Measurements from ENCODE around the gene CCDC187. TPM values are rescaled to one million over a fixed set of nuclear protein-coding genes. Genes with fewer than 3 reads are reported as not detected.

The CCDC187 gene
- total and polyA plus RNA-seq, 2 of the 8 experiments (the other 6 are each of a cell fraction or from before 2014, with no cell fraction given): 0.02 TPM; not detected in 1

DNA sequence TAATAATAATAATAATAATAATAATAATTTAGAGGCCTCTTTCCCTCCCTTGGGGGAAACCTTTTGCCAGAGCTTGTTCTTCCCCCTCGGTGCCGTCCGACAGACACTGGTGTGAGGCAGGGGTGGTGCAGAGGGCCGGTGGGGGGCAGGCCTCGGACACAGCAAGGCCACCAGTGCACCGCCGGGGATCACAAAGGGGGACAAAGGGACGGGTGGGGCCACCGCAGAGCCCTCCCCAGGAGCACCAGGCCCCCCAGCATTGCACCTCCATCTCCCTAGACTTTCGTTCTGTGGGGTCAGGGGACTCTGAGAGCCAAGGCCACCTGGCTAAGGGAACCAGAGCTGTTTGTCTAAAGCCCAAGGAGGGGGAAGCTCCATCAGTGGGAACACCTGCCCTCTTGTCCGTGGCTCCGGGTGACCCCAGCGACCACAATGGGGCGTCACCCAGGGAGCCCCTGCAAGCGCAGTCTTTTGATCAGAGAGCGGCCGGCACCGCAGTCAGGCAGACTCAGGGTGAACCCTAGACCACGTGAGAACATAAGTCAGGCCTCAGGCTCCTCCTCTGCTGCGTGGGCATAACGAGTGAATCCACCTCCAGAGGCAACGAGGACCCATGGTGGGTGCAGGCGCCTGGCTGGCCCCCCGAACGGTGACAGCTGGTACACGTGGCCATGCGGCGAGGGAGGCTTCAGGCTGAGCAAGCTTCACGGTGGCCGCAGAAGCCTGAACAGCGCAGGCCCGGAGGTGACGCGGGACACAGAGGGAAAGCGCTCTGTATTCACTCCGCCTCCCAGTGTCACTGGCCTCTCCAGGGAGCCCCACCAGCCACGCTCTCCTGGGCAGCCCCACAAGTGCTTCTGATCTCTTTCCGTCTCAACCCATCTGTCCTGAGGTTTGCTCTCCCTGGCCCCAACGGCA, 46.3 kb downstream of the CCDC187 start:
- H3K36me3 ChIP-seq (ENCODE audit: control insufficient read depth in 2 of 4, insufficient read depth in 4 of 4, low read length in 3 of 4): no peaks in the 10 kb centered on the region
- H2BK120ac ChIP-seq (replicated peaks; ENCODE audit: low read depth, low read length): no peak overlapping the region
- no peak overlapping the region for H3K4me2 ChIP-seq (ENCODE audit: insufficient read depth in 1 of 2, low read depth in 2 of 2, low read length in 2 of 2)
- H4K20me1 ChIP-seq (replicated peaks in 1 of 2; ENCODE audit: control insufficient read depth in 1 of 2, insufficient read depth in 2 of 2, low read length in 2 of 2): no peaks in the 10 kb centered on the region
- ChIA-PET CTCF (ENCODE audit: partially characterized antibody) (interaction anchor here (0.7 to 1.8 kb wide), 7 partner anchors 10 to 1063 kb away, joined by 3 to 8 read pairs (median 3); no protein-coding TSS in a partner anchor), POLR2A (ENCODE audit: partially characterized antibody) (interaction anchor here (0.5 to 1.0 kb wide), 3 partner anchors 48 to 160 kb away, joined by 3 read pairs; no protein-coding TSS in a partner anchor)
- H4K91ac ChIP-seq (replicated peaks; ENCODE audit: insufficient read length, low read length): no peak overlapping the region
- no peak overlapping the region for H3K4ac ChIP-seq (replicated peaks; ENCODE audit: insufficient read length, low read depth, low read length)
- no peaks in the 10 kb centered on the region for H3K23me2 ChIP-seq (ENCODE audit: low read depth, low read length)
- no peak overlapping the region for H3K9ac ChIP-seq (replicated peaks in 1 of 4; ENCODE audit: extremely low read depth in 1 of 4, low read depth in 3 of 4, low read length in 3 of 4)
- H4K5ac ChIP-seq (ENCODE audit: insufficient read length, low read depth, low read length): no peak overlapping the region
- DNase-seq (ENCODE audit: low read depth in 1 of 2, low spot score in 2 of 2): no peak
- FAIRE-seq: no peak
- H3K79me2 ChIP-seq (ENCODE audit: control insufficient read depth in 1 of 2, insufficient read depth in 2 of 2, low read length in 2 of 2): no peaks in the 10 kb centered on the region
- H3K4me1 ChIP-seq (replicated peaks in 1 of 4; ENCODE audit: control insufficient read depth in 3 of 4, insufficient read depth in 4 of 4, low read length in 3 of 4): peaks cover 0 to 4% (median under 1%) of the 10 kb centered on the region in 4 experiments; a peak in 2 of 7 replicates
- H2AK5ac ChIP-seq (ENCODE audit: low read depth, low read length): no peak overlapping the region
- H3K18ac ChIP-seq (ENCODE audit: extremely low read depth, low read length): no peak overlapping the region
- H3K79me1 ChIP-seq (ENCODE audit: low read depth, low read length): no peaks in the 10 kb centered on the region
- 88% methylated on average over 36 of the region's 39 CpGs; no CpG with 5 or more reads in 1 of the 2 experiments for WGBS, 2 experiments (ENCODE audit: extremely low coverage in 1 of 2, insufficient coverage in 1 of 2, insufficient read length in 1 of 2, insufficient replicate concordance in 2 of 2, low coverage in 1 of 2, low lambda C conversion rate in 2 of 2, missing lambda C conversion rate in 1 of 2)
- no peak overlapping the region for H2AFZ ChIP-seq (ENCODE audit: low read length)
- no peak overlapping the region for H3K4me3 ChIP-seq (ENCODE audit: extremely low read depth in 1 of 4, insufficient read depth in 2 of 4, low read depth in 3 of 4, low read length in 4 of 4)
- no peak overlapping the region for H2BK20ac ChIP-seq (ENCODE audit: low read length)
- no peak overlapping the region for H3K14ac ChIP-seq (ENCODE audit: insufficient read length)
- H4K8ac ChIP-seq (ENCODE audit: extremely low read depth, insufficient read depth, low read length): no peak overlapping the region; the same call in 1 of the 2 replicates
- H3K56ac ChIP-seq (replicated peaks; ENCODE audit: insufficient read length, low read depth, low read length): no peak overlapping the region
- no peak overlapping the region for H3K27ac ChIP-seq (ENCODE audit: low read depth, low read length)
- H3K9me3 ChIP-seq (ENCODE audit: insufficient read depth in 2 of 2, low read depth in 1 of 2, low read length in 1 of 2): no peaks in the 10 kb centered on the region
- H2BK12ac ChIP-seq (ENCODE audit: low read depth, low read length): no peak overlapping the region
- H2BK15ac ChIP-seq (ENCODE audit: low read length): no peak overlapping the region
- no peak overlapping the region for H3K23ac ChIP-seq (ENCODE audit: insufficient read length)
- no peak overlapping the region for H2BK5ac ChIP-seq (ENCODE audit: low read depth, low read length)
- no peaks in the 10 kb centered on the region for H3K27me3 ChIP-seq (replicated peaks in 1 of 4; ENCODE audit: control insufficient read depth in 3 of 4, extremely low read depth in 1 of 4, insufficient read depth in 3 of 4, low read length in 3 of 4)
- TF ChIP-seq ZNF274 (IDR thresholded peaks at IDR 0.05; ENCODE audit: borderline replicate concordance, extremely low read depth, low read length) (no peak), RBBP5 (IDR thresholded peaks at IDR 0.05; ENCODE audit: borderline replicate concordance, low read depth, low read length) (no peak), JUND (IDR thresholded peaks at IDR 0.05; ENCODE audit: low read length) (no peak), EP300 (IDR thresholded peaks at IDR 0.05; ENCODE audit: borderline replicate concordance in 1 of 2, low read depth in 2 of 2, low read length in 2 of 2) (no peak), YY1 (IDR thresholded peaks at IDR 0.05; ENCODE audit: low read depth, low read length) (no peak), BCL11A (IDR thresholded peaks at IDR 0.05; ENCODE audit: low read depth in 2 of 2, low read length in 2 of 2) (no peak), NRF1 (IDR thresholded peaks at IDR 0.05; ENCODE audit: low read depth, low read length) (no peak), TAF1 (IDR thresholded peaks at IDR 0.05; ENCODE audit: low read depth, low read length) (no peak), GABPA (IDR thresholded peaks at IDR 0.05; ENCODE audit: borderline replicate concordance, insufficient read depth, low read length) (no peak)
- TF ChIP-seq, protein P1, sequence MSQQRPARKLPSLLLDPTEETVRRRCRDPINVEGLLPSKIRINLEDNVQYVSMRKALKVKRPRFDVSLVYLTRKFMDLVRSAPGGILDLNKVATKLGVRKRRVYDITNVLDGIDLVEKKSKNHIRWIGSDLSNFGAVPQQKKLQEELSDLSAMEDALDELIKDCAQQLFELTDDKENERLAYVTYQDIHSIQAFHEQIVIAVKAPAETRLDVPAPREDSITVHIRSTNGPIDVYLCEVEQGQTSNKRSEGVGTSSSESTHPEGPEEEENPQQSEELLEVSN (IDR thresholded peaks at IDR 0.05): no peak
- TF ChIP-seq, protein P2, sequence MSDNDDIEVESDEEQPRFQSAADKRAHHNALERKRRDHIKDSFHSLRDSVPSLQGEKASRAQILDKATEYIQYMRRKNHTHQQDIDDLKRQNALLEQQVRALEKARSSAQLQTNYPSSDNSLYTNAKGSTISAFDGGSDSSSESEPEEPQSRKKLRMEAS (IDR thresholded peaks at IDR 0.05): no peak
